KBM-7 (cell line): ENCODE results near the gene AOX1.
A peak's percentile ranks its signal among the peaks of the same experiment; 100 is the strongest.
"Not testable (repeated sequence)": the region's sequence is repeated elsewhere in the genome, so short reads cannot be mapped to it uniquely, and the experiment has no call there.

Experiments used
- DNase-seq: peaks from one replicate; pipeline ENCODE4 v3.0.0-alpha.2; 2015
- in situ Hi-C: fragments of 300-500 bp; cut with MboI; formaldehyde crosslinking; loops from 2 replicates; pipeline ENCODE4 v1.14.3; 2020; ENCODE audit warnings: low sequenced_read_pairs, low pct_unique_long_range_greater_than_20kb, mixed read lengths

The AOX1 gene

GRCh38 chr2:200687922-200688920, 102.4 kb downstream of the AOX1 start:
- in situ Hi-C loops, result no loop called here
- DNase-seq, result no peak

- DNase-seq, result peak; percentile 54
- in situ Hi-C loops, result no loop called here
Measured at GRCh38 chr2:200689115-200689514, 103.3 kb downstream of the AOX1 start.

GRCh38 chr2:200693836-200694470, 108.1 kb downstream of the AOX1 start:
- DNase-seq, result no peak
- in situ Hi-C loops, result no loop called here

- in situ Hi-C loops, result no loop called here
- peak; percentile 88 for DNase-seq
Measured at GRCh38 chr2:200695191-200695590, 109.4 kb downstream of the AOX1 start.

- no peak for DNase-seq
- in situ Hi-C loops, result no loop called here
Measured at GRCh38 chr2:200695601-200696000, 109.8 kb downstream of the AOX1 start.

GRCh38 chr2:200698217-200698616, 112.4 kb downstream of the AOX1 start:
- no peak for DNase-seq
- in situ Hi-C loops, result no loop called here

- in situ Hi-C loops, result no loop called here
- no peak for DNase-seq
Measured at GRCh38 chr2:200699310-200699709, 113.5 kb downstream of the AOX1 start.

- DNase-seq, result no peak
- in situ Hi-C loops, result loop anchor here (25.0 kb wide), 2 partner anchors 461 to 714 kb away; no protein-coding TSS in a partner anchor
Measured at GRCh38 chr2:200700856-200701255, 115.0 kb downstream of the AOX1 start.

- in situ Hi-C loops, result loop anchor here (25.0 kb wide), 2 partner anchors 460 to 715 kb away; no protein-coding TSS in a partner anchor
- DNase-seq, result no peak
Measured at GRCh38 chr2:200702044-200702443, 116.2 kb downstream of the AOX1 start.

- no peak for DNase-seq
- in situ Hi-C loops, result loop anchor here (25.0 kb wide), 2 partner anchors 460 to 715 kb away; no protein-coding TSS in a partner anchor
Measured at GRCh38 chr2:200702646-200703118, 116.9 kb downstream of the AOX1 start.

GRCh38 chr2:200703127-200703925, 117.5 kb downstream of the AOX1 start:
- DNase-seq, result peak; percentile 70
- in situ Hi-C loops, result loop anchor here (25.0 kb wide), 2 partner anchors 459 to 716 kb away; no protein-coding TSS in a partner anchor

- no peak for DNase-seq
- in situ Hi-C loops, result loop anchor here (25.0 kb wide), 2 partner anchors 458 to 717 kb away; no protein-coding TSS in a partner anchor
Measured at GRCh38 chr2:200703926-200704637, 118.3 kb downstream of the AOX1 start.

GRCh38 chr2:200705305-200706041, 119.7 kb downstream of the AOX1 start:
- in situ Hi-C loops, result loop anchor here (25.0 kb wide), 2 partner anchors 457 to 718 kb away; no protein-coding TSS in a partner anchor
- DNase-seq, result no peak

- no peak for DNase-seq
- in situ Hi-C loops, result loop anchor here (25.0 kb wide), 2 partner anchors 453 to 722 kb away; no protein-coding TSS in a partner anchor
Measured at GRCh38 chr2:200708943-200709342, 123.1 kb downstream of the AOX1 start.

- in situ Hi-C loops, result loop anchor here (25.0 kb wide), 2 partner anchors 449 to 726 kb away; no protein-coding TSS in a partner anchor
- peak; percentile 97 for DNase-seq
Measured at GRCh38 chr2:200713003-200713703, 127.3 kb downstream of the AOX1 start.

GRCh38 chr2:200713704-200714064, 127.9 kb downstream of the AOX1 start:
- no peak for DNase-seq
- in situ Hi-C loops, result loop anchor here (25.0 kb wide), 2 partner anchors 449 to 726 kb away; no protein-coding TSS in a partner anchor

GRCh38 chr2:200715014-200715413, 129.2 kb downstream of the AOX1 start:
- in situ Hi-C loops, result loop anchor here (25.0 kb wide), 2 partner anchors 447 to 728 kb away; no protein-coding TSS in a partner anchor
- DNase-seq, result not testable (repeated sequence)
